Muscle of leg (tissue), 11 donors: ENCODE measurements around the gene ELMO3. TPM values are rescaled to one million over a fixed set of nuclear protein-coding genes. Genes with fewer than 3 reads are reported as not detected.

ENCODE experiments used
- DNase-seq: peaks from one replicate; pipeline ENCODE4 v3.0.0; 2013
- H3K27ac ChIP-seq: one replicate; pipeline ENCODE4 v1.5.1; 2013; ENCODE audit warnings: mild to moderate bottlenecking, low read length, control low read depth
- H3K27me3 ChIP-seq: one replicate; pipeline ENCODE4 v1.6.1; 2013; ENCODE audit warnings: low read length; ENCODE audit not compliant: control insufficient read depth, insufficient read depth
- H3K36me3 ChIP-seq: one replicate; pipeline ENCODE4 v1.6.1; 2013; ENCODE audit warnings: low read length; ENCODE audit not compliant: control insufficient read depth, insufficient read depth
- H3K4me1 ChIP-seq: one replicate; pipeline ENCODE4 v1.6.1; 2013; ENCODE audit warnings: low read length; ENCODE audit not compliant: control insufficient read depth, insufficient read depth
- H3K4me3 ChIP-seq: one replicate; pipeline ENCODE4 v1.5.1; 2013; ENCODE audit warnings: low read length, control low read depth
- H3K9me3 ChIP-seq: replicated peaks from 2 replicates; pipeline ENCODE4 v1.6.1; 2013; ENCODE audit warnings: low read depth, low read length; ENCODE audit not compliant: control insufficient read depth
- WGBS: methylation state at CpG from one replicate; pipeline ENCODE4 v1.1.5; 2013; ENCODE audit warnings: missing lambda C conversion rate; ENCODE audit not compliant: insufficient coverage; 5-methylcytosine and 5-hydroxymethylcytosine counted together
- polyA plus RNA-seq, 8 donors: library from polyadenylated mRNA; unstranded; fragments of 120-200 nt; gene quantifications; one replicate each; pipeline versions ENCODE4 v1.2.1 to v1.2.3, GENCODE V29; 2013; ENCODE audit warnings: inconsistent platforms in 1 of 8, low replicate concordance in 1 of 8; ENCODE audit not compliant: insufficient read length in 8 of 8, insufficient read depth in 1 of 8
- total RNA-seq: library from RNA; stranded (reverse); fragments of 120-200 nt; gene quantifications from one replicate; pipeline ENCODE4 v1.2.4, GENCODE V29; 2013

The ELMO3 gene
- total and polyA plus RNA-seq, 9 donors = 0.68 to 3.3 (median 1.3) TPM

DNA sequence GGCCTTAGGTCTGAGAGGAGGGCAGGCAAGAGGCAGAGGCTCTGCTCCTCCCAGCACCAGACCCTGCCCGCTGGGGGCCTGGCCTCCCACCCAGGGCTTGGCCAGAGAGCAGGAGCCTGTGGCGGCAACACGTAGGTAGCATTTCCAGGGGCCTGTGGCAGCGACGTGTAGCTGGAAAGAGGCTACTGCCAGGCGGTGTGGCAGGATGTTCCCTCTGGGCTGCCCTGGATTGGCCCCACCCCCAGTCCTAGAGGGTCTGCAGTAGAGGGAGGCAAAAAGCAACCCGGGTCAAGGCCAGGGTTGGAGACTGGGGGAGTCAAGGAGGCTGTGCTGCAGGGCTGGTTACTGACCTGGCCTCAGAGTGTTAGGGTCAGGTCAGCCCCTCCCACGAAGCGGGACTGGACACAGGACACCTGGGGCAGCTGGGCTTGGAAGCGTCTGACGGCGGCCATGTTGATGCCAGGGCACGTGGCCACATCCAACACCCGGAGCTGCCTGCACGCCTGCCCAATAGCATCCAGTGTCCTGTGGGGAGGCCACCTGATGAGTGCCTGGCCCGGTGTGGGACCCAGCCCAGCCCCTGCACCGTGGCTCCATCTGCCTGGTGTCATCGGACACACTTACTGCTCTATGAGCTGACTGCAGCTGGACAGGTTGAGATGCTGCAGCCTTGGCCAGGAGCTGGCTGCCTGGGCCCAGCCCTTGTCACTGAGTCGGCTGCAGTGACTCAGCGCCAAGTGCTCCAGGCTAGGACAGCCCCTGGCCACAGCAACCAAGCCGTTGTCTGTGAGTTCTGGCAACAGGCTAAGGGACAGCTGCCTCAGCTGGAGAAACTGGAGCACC, 8.5 kb downstream of the ELMO3 start:
- H3K36me3 ChIP-seq = peaks cover 35% of the 10 kb centered on the region

DNA sequence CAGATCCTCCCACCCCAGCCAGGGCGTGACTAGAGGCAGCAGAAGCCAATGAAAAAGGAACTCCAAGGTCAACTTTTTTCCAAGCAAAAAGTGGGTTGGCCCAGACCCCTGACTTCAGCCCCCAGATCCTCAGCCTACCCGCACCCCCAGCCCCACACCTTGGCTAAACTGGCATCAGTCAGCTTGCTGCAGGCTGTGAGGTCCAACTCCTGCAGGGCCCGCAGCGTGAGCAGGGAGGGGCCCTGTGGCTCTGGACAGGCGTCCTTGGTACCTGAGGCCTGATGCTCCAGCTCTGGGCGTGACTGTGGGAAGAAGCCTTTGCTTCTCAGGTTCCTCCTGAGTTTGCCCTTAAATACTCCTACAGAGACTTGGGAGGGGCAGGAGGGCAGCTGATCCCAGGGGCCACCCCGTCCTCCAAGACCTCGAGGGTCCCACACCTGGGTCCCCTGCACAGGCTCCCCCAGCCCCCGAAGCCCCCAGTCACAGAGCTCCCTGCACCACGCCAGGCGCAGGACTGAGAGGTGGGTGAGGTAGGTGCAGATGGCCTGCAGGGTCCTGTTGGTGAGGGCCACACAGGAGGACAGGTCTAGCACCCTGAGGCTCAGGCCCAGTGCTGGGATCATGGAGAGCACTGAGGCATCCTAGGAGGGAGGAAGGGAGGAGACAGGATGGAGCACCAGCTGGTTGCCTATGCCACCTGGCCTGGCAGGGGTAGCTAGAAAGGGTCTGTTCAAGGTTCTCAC, 9.4 kb downstream of the ELMO3 start:
- H3K36me3 ChIP-seq = peaks cover 26% of the 10 kb centered on the region
- H3K4me1 ChIP-seq = peaks cover 11% of the 10 kb centered on the region
- no peaks in the 10 kb centered on the region for H3K27me3 ChIP-seq
- no peak overlapping the region for H3K27ac ChIP-seq
- WGBS = 90% methylated on average over 7 of the region's 11 CpGs
- DNase-seq = no peak
- no peaks in the 10 kb centered on the region for H3K9me3 ChIP-seq
- H3K4me3 ChIP-seq = no peak overlapping the region

More for the DNA sequence above, 8.5 kb downstream of the ELMO3 start:
- peaks cover 11% of the 10 kb centered on the region for H3K4me1 ChIP-seq
- WGBS = 67% methylated on average over 21 of the region's 21 CpGs
- no peaks in the 10 kb centered on the region for H3K27me3 ChIP-seq
- no peaks in the 10 kb centered on the region for H3K9me3 ChIP-seq
- H3K27ac ChIP-seq = no peak overlapping the region
- no peak for DNase-seq
- no peak overlapping the region for H3K4me3 ChIP-seq

- DNase-seq = no peak
- H3K4me3 ChIP-seq = no peak overlapping the region
- peaks cover 19% of the 10 kb centered on the region for H3K36me3 ChIP-seq
- H3K9me3 ChIP-seq = no peaks in the 10 kb centered on the region
- H3K27ac ChIP-seq = no peak overlapping the region
- 67% methylated on average over 1 of the region's 8 CpGs for WGBS
- H3K4me1 ChIP-seq = peaks cover 11% of the 10 kb centered on the region
- no peaks in the 10 kb centered on the region for H3K27me3 ChIP-seq
Observed at GRCh38 chr16:67209565-67209964, 10.6 kb downstream of the ELMO3 start.

GRCh38 chr16:67210069-67210937, 11.4 kb downstream of the ELMO3 start:
- H3K36me3 ChIP-seq = peaks cover 19% of the 10 kb centered on the region
- no peak overlapping the region for H3K4me3 ChIP-seq
- no peaks in the 10 kb centered on the region for H3K27me3 ChIP-seq
- WGBS = 75% methylated on average over 25 of the region's 25 CpGs
- DNase-seq = no peak
- H3K27ac ChIP-seq = no peak overlapping the region
- peaks cover 11% of the 10 kb centered on the region for H3K4me1 ChIP-seq
- H3K9me3 ChIP-seq = no peaks in the 10 kb centered on the region

- no peaks in the 10 kb centered on the region for H3K27me3 ChIP-seq
- no peak overlapping the region for H3K4me3 ChIP-seq
- DNase-seq = no peak
- H3K27ac ChIP-seq = no peak overlapping the region
- H3K9me3 ChIP-seq = no peaks in the 10 kb centered on the region
- H3K36me3 ChIP-seq = peaks cover 15% of the 10 kb centered on the region
- H3K4me1 ChIP-seq = peaks cover 14% of the 10 kb centered on the region
- WGBS = 67% methylated on average over 7 of the region's 7 CpGs
Observed at GRCh38 chr16:67211674-67212073, 12.7 kb downstream of the ELMO3 start.

GRCh38 chr16:67212766-67213165, 13.8 kb downstream of the ELMO3 start:
- H3K9me3 ChIP-seq = no peaks in the 10 kb centered on the region
- no peak for DNase-seq
- peaks cover 17% of the 10 kb centered on the region for H3K4me1 ChIP-seq
- no peak overlapping the region for H3K27ac ChIP-seq
- no peak overlapping the region for H3K4me3 ChIP-seq
- peaks cover 18% of the 10 kb centered on the region for H3K36me3 ChIP-seq
- H3K27me3 ChIP-seq = no peaks in the 10 kb centered on the region

DNA sequence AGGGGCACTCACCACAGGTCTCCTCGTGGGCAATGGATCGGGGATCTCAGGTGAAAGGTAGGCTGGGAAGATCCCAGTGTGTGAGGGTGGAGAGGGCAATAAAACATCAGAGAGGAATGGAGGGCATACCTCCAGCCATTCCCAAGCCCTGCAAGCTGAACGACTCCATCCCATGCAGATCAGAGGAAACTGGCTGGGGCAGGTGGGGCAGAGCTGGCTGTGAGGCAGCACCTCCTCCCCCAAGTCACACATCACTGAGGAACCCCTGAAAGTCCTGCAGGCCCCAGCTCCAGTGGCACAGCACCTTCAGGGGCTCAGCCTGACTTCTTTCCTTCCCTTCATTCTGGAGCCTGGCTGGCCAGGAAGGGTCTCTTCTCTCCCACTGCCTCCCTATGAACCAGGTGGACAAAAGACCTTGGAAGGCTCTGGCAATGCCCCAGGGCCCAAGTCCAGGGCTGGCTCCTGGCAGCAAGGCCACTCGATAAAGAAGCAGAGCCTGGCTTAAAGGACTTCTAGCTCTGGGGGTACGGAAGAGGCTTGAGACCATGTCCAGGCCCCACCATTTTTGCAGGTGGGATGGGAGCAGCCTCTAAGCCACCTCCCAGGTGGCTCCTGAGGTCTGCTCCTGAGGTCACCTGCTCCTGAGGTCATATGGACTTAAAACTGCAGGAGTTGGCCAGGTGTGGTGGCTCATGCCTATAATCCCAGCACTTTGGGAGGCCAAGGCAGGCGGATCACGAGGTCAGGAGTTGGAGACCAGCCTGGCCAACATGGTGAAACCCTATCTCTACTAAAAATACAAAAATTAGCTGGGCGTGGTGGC, 14.5 kb downstream of the ELMO3 start:
- Histone ChIP-seq H3K9me3 (no peaks in the 10 kb centered on the region), H3K4me1 (peaks cover 17% of the 10 kb centered on the region), H3K27me3 (no peaks in the 10 kb centered on the region), H3K36me3 (peaks cover 18% of the 10 kb centered on the region), H3K27ac (no peak overlapping the region), H3K4me3 (no peak overlapping the region)
- 72% methylated on average over 4 of the region's 8 CpGs for WGBS
- no peak for DNase-seq

GRCh38 chr16:67215706-67216105, 16.8 kb downstream of the ELMO3 start:
- no peak overlapping the region for H3K27ac ChIP-seq
- 64% methylated on average over 5 of the region's 5 CpGs for WGBS
- peaks cover 11% of the 10 kb centered on the region for H3K36me3 ChIP-seq
- no peaks in the 10 kb centered on the region for H3K9me3 ChIP-seq
- peaks cover 7% of the 10 kb centered on the region for H3K4me1 ChIP-seq
- H3K4me3 ChIP-seq = no peak overlapping the region
- DNase-seq = no peak
- no peaks in the 10 kb centered on the region for H3K27me3 ChIP-seq

DNA sequence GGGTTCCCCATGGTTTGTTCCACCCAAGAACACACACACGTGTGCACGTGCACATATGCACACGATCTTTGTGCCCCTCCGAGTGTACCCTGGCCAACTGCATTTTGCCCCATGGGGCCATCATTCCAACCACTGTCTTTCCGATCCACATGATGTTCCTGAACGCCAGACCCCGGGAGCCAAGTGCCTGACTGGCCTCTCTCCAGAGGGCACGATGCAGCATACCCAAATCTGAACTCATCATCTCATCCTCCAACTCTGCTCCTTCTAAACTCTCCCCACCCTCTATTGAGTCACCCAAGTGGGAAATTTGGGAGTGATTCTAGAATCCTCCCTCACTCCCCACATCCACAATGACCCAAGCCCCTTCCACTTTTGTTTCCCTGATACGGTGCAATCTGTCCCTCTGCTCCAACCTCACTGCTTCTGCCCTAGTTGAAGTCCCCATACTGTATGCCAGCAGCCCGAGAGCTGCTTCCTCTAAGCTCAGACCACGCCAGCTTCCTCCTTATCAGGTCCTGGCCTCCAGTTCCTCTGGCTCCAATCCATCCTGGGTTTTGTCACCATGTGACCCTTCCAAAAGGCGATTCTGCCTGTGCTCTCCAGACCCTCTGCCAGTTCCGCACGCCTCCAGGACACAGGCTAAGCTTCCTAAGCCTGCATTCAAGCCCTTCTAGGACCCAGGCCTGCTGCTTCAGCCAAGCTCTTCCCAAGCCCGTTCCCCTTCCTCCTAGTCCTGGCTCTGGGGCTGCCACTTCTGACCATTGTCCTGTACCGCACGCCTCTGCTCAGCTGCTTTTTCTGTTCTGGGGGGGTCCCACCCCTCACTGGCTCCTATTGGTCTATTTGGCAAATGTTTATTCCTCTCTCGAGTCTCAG, 17.9 kb downstream of the ELMO3 start:
- no peak overlapping the region for H3K4me3 ChIP-seq
- no peaks in the 10 kb centered on the region for H3K27me3 ChIP-seq
- H3K4me1 ChIP-seq = peaks cover 7% of the 10 kb centered on the region
- DNase-seq = peak; percentile 42
- WGBS = 72% methylated on average over 15 of the region's 18 CpGs
- no peaks in the 10 kb centered on the region for H3K9me3 ChIP-seq
- peaks cover 6% of the 10 kb centered on the region for H3K36me3 ChIP-seq
- H3K27ac ChIP-seq = no peak overlapping the region
